ENCODE data around the gene JAZF1. TPM values are rescaled to one million over a fixed set of nuclear protein-coding genes. Genes with fewer than 3 reads are reported as not detected.

JAZF1 gene
- total and polyA plus RNA-seq, 9 of the 15 experiments (the other 6 are each of a cell fraction or from before 2014, with no cell fraction given), result 0.04 to 0.64 (median 0.11) TPM; not detected in 3

DNA sequence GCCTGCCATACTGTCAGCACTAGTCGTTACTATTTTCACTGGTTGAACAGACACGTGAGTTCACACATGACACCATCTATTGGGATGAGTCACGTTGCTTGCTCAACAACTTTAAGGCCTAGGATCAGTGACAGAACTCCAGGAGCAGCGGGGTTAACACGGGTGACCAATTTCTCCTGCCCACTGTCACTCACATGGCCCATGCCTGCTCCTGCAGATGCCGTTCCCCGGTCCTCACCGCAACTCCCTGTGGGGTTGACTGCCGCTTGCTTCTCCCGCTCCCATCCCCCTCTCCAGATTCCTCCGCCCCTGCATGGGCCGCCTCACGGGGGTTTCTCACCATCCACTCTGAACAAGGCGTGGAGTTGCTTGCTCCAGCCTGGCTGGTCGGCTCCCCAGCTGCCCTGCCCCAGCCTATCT, 312.5 kb downstream of the JAZF1 start (continued):
- TF ChIP-seq, protein P1, sequence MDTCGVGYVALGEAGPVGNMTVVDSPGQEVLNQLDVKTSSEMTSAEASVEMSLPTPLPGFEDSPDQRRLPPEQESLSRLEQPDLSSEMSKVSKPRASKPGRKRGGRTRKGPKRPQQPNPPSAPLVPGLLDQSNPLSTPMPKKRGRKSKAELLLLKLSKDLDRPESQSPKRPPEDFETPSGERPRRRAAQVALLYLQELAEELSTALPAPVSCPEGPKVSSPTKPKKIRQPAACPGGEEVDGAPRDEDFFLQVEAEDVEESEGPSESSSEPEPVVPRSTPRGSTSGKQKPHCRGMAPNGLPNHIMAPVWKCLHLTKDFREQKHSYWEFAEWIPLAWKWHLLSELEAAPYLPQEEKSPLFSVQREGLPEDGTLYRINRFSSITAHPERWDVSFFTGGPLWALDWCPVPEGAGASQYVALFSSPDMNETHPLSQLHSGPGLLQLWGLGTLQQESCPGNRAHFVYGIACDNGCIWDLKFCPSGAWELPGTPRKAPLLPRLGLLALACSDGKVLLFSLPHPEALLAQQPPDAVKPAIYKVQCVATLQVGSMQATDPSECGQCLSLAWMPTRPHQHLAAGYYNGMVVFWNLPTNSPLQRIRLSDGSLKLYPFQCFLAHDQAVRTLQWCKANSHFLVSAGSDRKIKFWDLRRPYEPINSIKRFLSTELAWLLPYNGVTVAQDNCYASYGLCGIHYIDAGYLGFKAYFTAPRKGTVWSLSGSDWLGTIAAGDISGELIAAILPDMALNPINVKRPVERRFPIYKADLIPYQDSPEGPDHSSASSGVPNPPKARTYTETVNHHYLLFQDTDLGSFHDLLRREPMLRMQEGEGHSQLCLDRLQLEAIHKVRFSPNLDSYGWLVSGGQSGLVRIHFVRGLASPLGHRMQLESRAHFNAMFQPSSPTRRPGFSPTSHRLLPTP (IDR thresholded peaks at IDR 0.05; ENCODE audit: borderline replicate concordance, extremely low read depth, insufficient read length), result no peak
- TF ChIP-seq FOSL1 (tag; conservative IDR thresholded peaks at IDR 0.05) (peak; percentile 84), SLC30A9 (CRISPR knock-in tag; IDR thresholded peaks at IDR 0.05) (no peak), RAD51 (IDR thresholded peaks at IDR 0.05; ENCODE audit: borderline replicate concordance, low read depth) (0 out of 2 replicates have a peak, but pooled peaks have one; percentile 20), CC2D1A (IDR thresholded peaks at IDR 0.05) (no peak), ZNF12 (CRISPR knock-in tag; IDR thresholded peaks at IDR 0.05) (no peak), BHLHE40 (IDR thresholded peaks at IDR 0.05; ENCODE audit: low read length) (peak; percentile 73), CEBPB (tag; IDR thresholded peaks at IDR 0.05) (peak; percentile 53), SRF (CRISPR knock-in tag; IDR thresholded peaks at IDR 0.05) (no peak), ZC3H11A (IDR thresholded peaks at IDR 0.05; ENCODE audit: low read depth, low read length) (no peak), ARHGAP35 (IDR thresholded peaks at IDR 0.05; ENCODE audit: partially characterized antibody) (no peak), POLR2G (IDR thresholded peaks at IDR 0.05; ENCODE audit: low read depth, low read length) (no peak), SMARCE1 (IDR thresholded peaks at IDR 0.05) (no peak), MCM3 (IDR thresholded peaks at IDR 0.05) (no peak), ZNF134 (CRISPR knock-in tag; conservative IDR thresholded peaks at IDR 0.05) (no peak), ILK (tag; IDR thresholded peaks at IDR 0.05; ENCODE audit: borderline replicate concordance, low read depth) (no peak)
- TF ChIP-seq, protein P2, sequence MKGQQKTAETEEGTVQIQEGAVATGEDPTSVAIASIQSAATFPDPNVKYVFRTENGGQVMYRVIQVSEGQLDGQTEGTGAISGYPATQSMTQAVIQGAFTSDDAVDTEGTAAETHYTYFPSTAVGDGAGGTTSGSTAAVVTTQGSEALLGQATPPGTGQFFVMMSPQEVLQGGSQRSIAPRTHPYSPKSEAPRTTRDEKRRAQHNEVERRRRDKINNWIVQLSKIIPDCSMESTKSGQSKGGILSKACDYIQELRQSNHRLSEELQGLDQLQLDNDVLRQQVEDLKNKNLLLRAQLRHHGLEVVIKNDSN (CRISPR knock-in tag; IDR thresholded peaks at IDR 0.05), result peak; percentile 23; the same call in 1 of the 2 replicates
- TF ChIP-seq, protein P3, sequence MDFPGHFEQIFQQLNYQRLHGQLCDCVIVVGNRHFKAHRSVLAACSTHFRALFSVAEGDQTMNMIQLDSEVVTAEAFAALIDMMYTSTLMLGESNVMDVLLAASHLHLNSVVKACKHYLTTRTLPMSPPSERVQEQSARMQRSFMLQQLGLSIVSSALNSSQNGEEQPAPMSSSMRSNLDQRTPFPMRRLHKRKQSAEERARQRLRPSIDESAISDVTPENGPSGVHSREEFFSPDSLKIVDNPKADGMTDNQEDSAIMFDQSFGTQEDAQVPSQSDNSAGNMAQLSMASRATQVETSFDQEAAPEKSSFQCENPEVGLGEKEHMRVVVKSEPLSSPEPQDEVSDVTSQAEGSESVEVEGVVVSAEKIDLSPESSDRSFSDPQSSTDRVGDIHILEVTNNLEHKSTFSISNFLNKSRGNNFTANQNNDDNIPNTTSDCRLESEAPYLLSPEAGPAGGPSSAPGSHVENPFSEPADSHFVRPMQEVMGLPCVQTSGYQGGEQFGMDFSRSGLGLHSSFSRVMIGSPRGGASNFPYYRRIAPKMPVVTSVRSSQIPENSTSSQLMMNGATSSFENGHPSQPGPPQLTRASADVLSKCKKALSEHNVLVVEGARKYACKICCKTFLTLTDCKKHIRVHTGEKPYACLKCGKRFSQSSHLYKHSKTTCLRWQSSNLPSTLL (IDR thresholded peaks at IDR 0.05), result no peak

Data from K562 (cell line).